ENCODE measurements around the gene ERGIC1. TPM values are rescaled to one million over a fixed set of nuclear protein-coding genes. Genes with fewer than 3 reads are reported as not detected.
A peak's percentile ranks its signal among the peaks of the same experiment; 100 is the strongest.

Gene ERGIC1
- total RNA-seq, 3 donors from 2014 or later (not counting 1 experiment from before 2014, with no cell fraction given) = 86.2 to 126 (median 121) TPM

DNA sequence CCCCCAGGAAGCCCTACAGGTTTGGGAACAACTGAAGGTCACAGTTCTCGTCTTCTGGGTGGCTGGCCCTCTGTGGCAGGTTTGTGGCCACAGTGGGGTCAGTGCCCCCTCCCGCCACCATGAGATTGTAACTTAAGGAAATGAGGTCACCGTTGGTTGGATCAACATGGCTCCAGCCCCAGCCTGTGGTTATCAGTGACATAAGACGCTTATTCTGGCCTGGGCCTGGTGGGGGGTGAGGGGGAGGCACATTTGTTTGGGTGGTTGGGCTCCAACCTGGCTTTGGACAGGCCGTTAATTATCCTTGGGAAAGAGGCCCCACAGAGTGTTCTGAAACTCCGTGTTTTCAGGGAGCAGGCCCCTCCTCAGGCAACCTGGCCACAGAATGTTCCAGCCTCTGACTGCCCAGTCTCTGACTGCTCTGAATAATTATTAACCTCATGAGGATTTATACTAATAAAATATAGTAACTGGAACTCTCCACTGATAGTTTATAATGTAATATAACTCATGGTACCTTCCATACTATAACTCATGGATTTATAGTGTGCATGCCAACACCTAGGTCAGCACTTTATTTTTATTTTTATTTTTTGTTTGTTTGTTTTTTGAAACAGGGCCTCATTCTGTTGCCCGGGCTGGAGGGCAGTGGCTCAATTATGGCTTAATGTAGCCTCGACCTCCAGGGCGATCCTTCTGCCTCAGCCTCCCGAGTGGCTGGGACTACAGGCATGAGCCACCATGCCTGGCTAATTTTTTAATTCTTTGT is 67.1 kb downstream of the ERGIC1 start:
- H3K4me3 ChIP-seq (ENCODE audit: low read length) = no peak overlapping the region
- Mint-ChIP-seq H3K4me1 (peaks cover 11 to 22% of the 10 kb centered on the region in 2 donors), H3K9me3 (no peaks in the 10 kb centered on the region), H3K4me3 (no peak overlapping the region), H3K36me3 (no peaks in the 10 kb centered on the region), H3K27ac (peak overlapping the region; percentile 50 to 77), H3K27me3 (ENCODE audit: low read depth in 2 of 2) (no peaks in the 10 kb centered on the region)
- H3K36me3 ChIP-seq (ENCODE audit: control insufficient read depth, insufficient read depth, low read length) = peaks cover 36% of the 10 kb centered on the region
- intact Hi-C loops (cut with micrococcal nuclease) = no loop called here
- peak; percentile 53 to 60 (median 53) for ATAC-seq
- no peaks in the 10 kb centered on the region for H3K9me3 ChIP-seq (ENCODE audit: control insufficient read depth, insufficient read depth, low read length)
- TF ChIP-seq, protein P1, sequence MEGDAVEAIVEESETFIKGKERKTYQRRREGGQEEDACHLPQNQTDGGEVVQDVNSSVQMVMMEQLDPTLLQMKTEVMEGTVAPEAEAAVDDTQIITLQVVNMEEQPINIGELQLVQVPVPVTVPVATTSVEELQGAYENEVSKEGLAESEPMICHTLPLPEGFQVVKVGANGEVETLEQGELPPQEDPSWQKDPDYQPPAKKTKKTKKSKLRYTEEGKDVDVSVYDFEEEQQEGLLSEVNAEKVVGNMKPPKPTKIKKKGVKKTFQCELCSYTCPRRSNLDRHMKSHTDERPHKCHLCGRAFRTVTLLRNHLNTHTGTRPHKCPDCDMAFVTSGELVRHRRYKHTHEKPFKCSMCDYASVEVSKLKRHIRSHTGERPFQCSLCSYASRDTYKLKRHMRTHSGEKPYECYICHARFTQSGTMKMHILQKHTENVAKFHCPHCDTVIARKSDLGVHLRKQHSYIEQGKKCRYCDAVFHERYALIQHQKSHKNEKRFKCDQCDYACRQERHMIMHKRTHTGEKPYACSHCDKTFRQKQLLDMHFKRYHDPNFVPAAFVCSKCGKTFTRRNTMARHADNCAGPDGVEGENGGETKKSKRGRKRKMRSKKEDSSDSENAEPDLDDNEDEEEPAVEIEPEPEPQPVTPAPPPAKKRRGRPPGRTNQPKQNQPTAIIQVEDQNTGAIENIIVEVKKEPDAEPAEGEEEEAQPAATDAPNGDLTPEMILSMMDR (IDR thresholded peaks at IDR 0.05) = no peak
- H3K4me1 ChIP-seq (ENCODE audit: control insufficient read depth, insufficient read depth, low read length) = peaks cover 7% of the 10 kb centered on the region
- no peak overlapping the region for H3K27ac ChIP-seq (ENCODE audit: low read length)
- DNase-seq = no peak
- 67% methylated on average over 10 of the region's 10 CpGs for WGBS (ENCODE audit: insufficient coverage)
- no peaks in the 10 kb centered on the region for H3K27me3 ChIP-seq (ENCODE audit: control insufficient read depth, insufficient read depth, low read length)

DNA sequence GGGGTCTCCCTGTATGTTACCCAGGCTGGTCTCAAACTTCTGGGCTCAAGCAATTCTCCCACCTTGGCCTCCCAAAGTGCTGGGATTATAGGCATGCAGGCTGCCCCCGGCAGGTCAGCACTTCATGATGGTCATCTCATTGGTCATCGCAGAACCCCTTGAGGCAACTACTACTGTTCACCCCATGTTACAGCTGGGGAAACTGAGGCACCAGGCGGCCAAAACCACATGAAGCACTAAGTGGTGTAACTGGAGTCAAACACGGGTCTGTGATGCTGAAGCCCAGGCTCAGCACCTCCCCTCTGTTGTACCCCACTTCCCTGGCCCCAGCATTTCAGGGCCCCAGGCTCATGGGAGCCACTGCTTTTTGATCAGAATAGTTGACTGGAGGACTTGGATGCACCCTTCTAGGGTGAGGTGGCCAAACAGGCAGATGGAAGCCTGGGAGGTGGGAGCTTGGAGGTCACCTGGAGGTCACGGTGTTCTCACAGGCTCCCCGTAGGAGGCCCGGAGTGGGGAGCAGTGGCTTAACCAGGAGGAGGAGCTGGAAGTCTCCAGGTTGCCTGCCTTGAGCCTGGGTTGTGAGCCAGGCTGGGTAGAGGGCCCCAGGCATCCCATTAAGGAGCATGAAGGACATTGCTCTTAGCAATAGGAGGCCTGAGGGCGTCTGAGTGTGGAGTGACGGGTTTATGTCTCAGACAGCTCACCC is 67.9 kb downstream of the ERGIC1 start:
- Mint-ChIP-seq H3K4me3 (no peak overlapping the region), H3K4me1 (peaks cover 11 to 19% of the 10 kb centered on the region in 2 donors), H3K9me3 (no peaks in the 10 kb centered on the region), H3K27me3 (ENCODE audit: low read depth in 2 of 2) (no peaks in the 10 kb centered on the region), H3K27ac (peak overlapping the region in 1 of 2 donors; percentile 8), H3K36me3 (no peaks in the 10 kb centered on the region)
- DNase-seq = no peak
- H3K27ac ChIP-seq (ENCODE audit: low read length) = no peak overlapping the region
- no peaks in the 10 kb centered on the region for H3K27me3 ChIP-seq (ENCODE audit: control insufficient read depth, insufficient read depth, low read length)
- TF ChIP-seq, protein P1 (IDR thresholded peaks at IDR 0.05) = no peak
- peaks cover 34% of the 10 kb centered on the region for H3K36me3 ChIP-seq (ENCODE audit: control insufficient read depth, insufficient read depth, low read length)
- ATAC-seq = no peak
- H3K9me3 ChIP-seq (ENCODE audit: control insufficient read depth, insufficient read depth, low read length) = no peaks in the 10 kb centered on the region
- 96% methylated on average over 9 of the region's 9 CpGs for WGBS (ENCODE audit: insufficient coverage)
- intact Hi-C loops (cut with micrococcal nuclease) = no loop called here
- H3K4me1 ChIP-seq (ENCODE audit: control insufficient read depth, insufficient read depth, low read length) = peaks cover 7% of the 10 kb centered on the region
- H3K4me3 ChIP-seq (ENCODE audit: low read length) = no peak overlapping the region

DNA sequence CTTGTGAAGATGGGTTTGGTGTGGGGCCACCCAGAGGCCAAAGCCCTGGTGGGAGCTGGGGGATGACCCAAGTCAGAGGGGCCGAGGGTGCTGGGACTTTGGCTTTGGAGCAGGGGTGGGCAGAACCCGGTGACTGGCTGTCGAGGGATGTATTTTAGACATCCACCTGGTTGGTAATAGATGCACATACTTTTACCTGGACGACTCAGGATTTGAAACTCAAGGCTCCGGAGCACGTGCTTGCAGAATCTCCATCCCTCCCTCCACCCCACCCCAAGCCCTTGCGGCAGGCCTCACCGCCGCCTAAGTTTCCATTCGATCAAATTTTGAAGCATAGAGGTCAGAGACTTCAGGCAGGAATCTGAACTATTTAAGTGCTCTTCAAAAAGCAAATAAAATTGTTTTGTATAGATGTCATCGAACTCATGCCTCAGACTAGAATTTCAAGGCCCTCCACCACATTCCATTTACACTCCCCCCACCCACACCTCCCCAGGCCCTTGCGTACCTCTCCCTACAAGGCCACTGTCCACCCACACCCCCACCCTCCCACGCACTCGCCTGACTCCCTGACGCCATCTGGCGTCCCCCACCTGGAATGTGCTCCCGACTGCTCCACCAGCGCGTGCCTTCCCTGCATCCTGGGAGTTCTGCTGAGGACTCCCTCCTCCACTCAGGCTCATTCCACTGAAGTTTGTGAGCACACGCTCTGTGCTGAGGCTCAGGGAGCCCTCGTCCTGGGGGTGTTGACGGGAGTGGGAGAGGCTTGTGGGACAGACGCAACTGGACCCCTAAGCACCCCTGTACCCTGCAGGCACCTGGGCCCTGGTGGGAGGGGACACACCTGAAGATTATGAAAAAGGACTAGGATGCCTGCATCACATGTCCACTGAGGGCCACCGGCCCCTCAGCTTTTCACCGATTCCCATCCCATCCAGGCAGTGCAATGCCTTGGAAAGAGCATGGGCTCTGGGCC is 68.7 kb downstream of the ERGIC1 start:
- Histone ChIP-seq H3K36me3 (ENCODE audit: control insufficient read depth, insufficient read depth, low read length) (peaks cover 30% of the 10 kb centered on the region), H3K4me3 (ENCODE audit: low read length) (no peak overlapping the region), H3K4me1 (ENCODE audit: control insufficient read depth, insufficient read depth, low read length) (peaks cover 7% of the 10 kb centered on the region), H3K27me3 (ENCODE audit: control insufficient read depth, insufficient read depth, low read length) (no peaks in the 10 kb centered on the region), H3K9me3 (ENCODE audit: control insufficient read depth, insufficient read depth, low read length) (no peaks in the 10 kb centered on the region), H3K27ac (ENCODE audit: low read length) (no peak overlapping the region)
- H3K27me3 Mint-ChIP-seq (ENCODE audit: low read depth in 2 of 2) = no peaks in the 10 kb centered on the region
- no peak overlapping the region for H3K4me3 Mint-ChIP-seq
- peaks cover 10 to 11% of the 10 kb centered on the region in 2 donors for H3K4me1 Mint-ChIP-seq
- no peak for ATAC-seq
- no peaks in the 10 kb centered on the region for H3K36me3 Mint-ChIP-seq
- peak in 1 of 2 donors; percentile 21 for DNase-seq
- H3K27ac Mint-ChIP-seq = peak overlapping the region in 1 of 2 donors; percentile 8
- intact Hi-C loops (cut with micrococcal nuclease) = no loop called here
- TF ChIP-seq, protein P1 (IDR thresholded peaks at IDR 0.05) = no peak
- 95% methylated on average over 25 of the region's 25 CpGs for WGBS (ENCODE audit: insufficient coverage)
- no peaks in the 10 kb centered on the region for H3K9me3 Mint-ChIP-seq

Measured in natural killer cell (primary cell).